DOHH2 (cell line): ENCODE results near the gene BICDL1.

Source experiments
- H3F3A ChIP-seq: fragments of 200-600 bp; sonication (generic), shearing (Covaris generic); 2 replicates; pipeline ENCODE4 v1.6.0; 2016; ENCODE audit warnings: antibody characterized with exemption, mild to moderate bottlenecking; ENCODE audit not compliant: control insufficient read depth, insufficient read depth
- H3K27ac ChIP-seq: fragments of 200-600 bp; sonication (generic); 2 replicates; pipeline ENCODE4 v1.5.1; 2014; ENCODE audit warnings: low read depth, mild to moderate bottlenecking, low read length, moderate library complexity
- H3K27me3 ChIP-seq: fragments of 200-600 bp; sonication (generic); 2 replicates; pipeline ENCODE4 v1.6.1; 2014; ENCODE audit warnings: mild to moderate bottlenecking, low read length, mixed read lengths; ENCODE audit not compliant: control insufficient read depth
- H3K36me3 ChIP-seq: fragments of 200-600 bp; sonication (generic); 2 replicates; pipeline ENCODE4 v1.6.1; 2014; ENCODE audit warnings: mild to moderate bottlenecking, low read length, moderate library complexity, mixed read lengths; ENCODE audit not compliant: control insufficient read depth
- H3K4me1 ChIP-seq: fragments of 200-600 bp; sonication (generic); 2 replicates; pipeline ENCODE4 v1.6.1; 2014; ENCODE audit warnings: mild to moderate bottlenecking, low read length, mixed read lengths; ENCODE audit not compliant: control insufficient read depth
- H3K4me2 ChIP-seq: fragments of 200-600 bp; sonication (generic); 2 replicates; pipeline ENCODE4 v1.6.0; 2014; ENCODE audit warnings: mild to moderate bottlenecking, low read length, moderate library complexity
- H3K4me3 ChIP-seq: fragments of 200-600 bp; sonication (generic); 2 replicates; pipeline ENCODE4 v1.5.1; 2014; ENCODE audit warnings: mild to moderate bottlenecking, low read length, mixed read lengths
- H3K79me2 ChIP-seq: fragments of 200-600 bp; sonication (generic); 2 replicates; pipeline ENCODE4 v1.6.1; 2014; ENCODE audit warnings: mild to moderate bottlenecking, low read length, mixed read lengths; ENCODE audit not compliant: control insufficient read depth
- H3K9me2 ChIP-seq: fragments of 200-600 bp; sonication (generic); replicated peaks from 2 replicates; pipeline ENCODE4 v1.6.1; 2014; ENCODE audit warnings: mild to moderate bottlenecking, low read length, mixed read lengths; ENCODE audit not compliant: control insufficient read depth
- H3K9me3 ChIP-seq: fragments of 200-600 bp; sonication (generic); 2 replicates; pipeline ENCODE4 v1.6.1; 2014; ENCODE audit warnings: antibody characterized with exemption, low read length, mixed read lengths; ENCODE audit not compliant: control insufficient read depth, insufficient read depth
- H4K20me1 ChIP-seq: fragments of 200-600 bp; sonication (generic); 2 replicates; pipeline ENCODE4 v1.6.0; 2014; ENCODE audit warnings: low read depth, mild to moderate bottlenecking, antibody characterized with exemption, low read length, moderate library complexity; ENCODE audit not compliant: control insufficient read depth, insufficient read depth
- EZH2phosphoT487 ChIP-seq: fragments of 200-600 bp; sonication (generic); IDR thresholded peaks from 2 replicates; pipeline ENCODE4 v1.6.1; 2017; ENCODE audit warnings: borderline replicate concordance, mild to moderate bottlenecking, antibody characterized with exemption, low read length, moderate library complexity, mixed read lengths
- TF ChIP-seq, protein P1 (sequence below): fragments of 200-600 bp; sonication (generic); IDR thresholded peaks from one replicate; pipeline ENCODE4 v1.5.1; 2014; ENCODE audit warnings: antibody characterized with exemption, mild to moderate bottlenecking, low read depth, low read length; ENCODE audit not compliant: poor library complexity, severe bottlenecking

The BICDL1 gene

DNA sequence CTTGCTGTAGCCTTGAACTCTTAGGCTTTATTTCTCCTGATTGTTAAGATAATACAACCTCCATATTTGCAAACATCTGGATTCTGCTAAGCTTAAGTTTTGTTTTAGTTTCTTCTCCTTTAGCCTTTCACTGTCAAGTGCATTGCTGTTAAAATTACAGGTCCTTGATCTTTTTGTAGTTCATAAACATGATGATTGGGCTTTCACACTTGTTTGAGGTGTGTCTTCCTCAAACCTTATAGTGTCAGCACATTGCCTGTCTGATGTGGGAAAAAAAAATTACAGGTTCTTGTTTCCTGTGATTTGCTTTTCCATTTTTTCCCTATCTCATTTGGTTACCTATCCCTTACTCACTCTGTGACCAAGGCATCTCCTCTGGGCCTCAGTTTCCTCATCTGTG is 59.2 kb downstream of the BICDL1 start:
- Histone ChIP-seq H3K4me3 (no peak overlapping the region), H3K79me2 (no peaks in the 10 kb centered on the region), H3K4me2 (no peak overlapping the region), H3K27ac (no peak overlapping the region), H4K20me1 (no peaks in the 10 kb centered on the region), H3K9me2 (no peaks in the 10 kb centered on the region), H3F3A (no peaks in the 10 kb centered on the region), H3K27me3 (no peaks in the 10 kb centered on the region), H3K36me3 (no peaks in the 10 kb centered on the region), H3K9me3 (no peaks in the 10 kb centered on the region), H3K4me1 (no peaks in the 10 kb centered on the region)
- TF ChIP-seq, protein P1, sequence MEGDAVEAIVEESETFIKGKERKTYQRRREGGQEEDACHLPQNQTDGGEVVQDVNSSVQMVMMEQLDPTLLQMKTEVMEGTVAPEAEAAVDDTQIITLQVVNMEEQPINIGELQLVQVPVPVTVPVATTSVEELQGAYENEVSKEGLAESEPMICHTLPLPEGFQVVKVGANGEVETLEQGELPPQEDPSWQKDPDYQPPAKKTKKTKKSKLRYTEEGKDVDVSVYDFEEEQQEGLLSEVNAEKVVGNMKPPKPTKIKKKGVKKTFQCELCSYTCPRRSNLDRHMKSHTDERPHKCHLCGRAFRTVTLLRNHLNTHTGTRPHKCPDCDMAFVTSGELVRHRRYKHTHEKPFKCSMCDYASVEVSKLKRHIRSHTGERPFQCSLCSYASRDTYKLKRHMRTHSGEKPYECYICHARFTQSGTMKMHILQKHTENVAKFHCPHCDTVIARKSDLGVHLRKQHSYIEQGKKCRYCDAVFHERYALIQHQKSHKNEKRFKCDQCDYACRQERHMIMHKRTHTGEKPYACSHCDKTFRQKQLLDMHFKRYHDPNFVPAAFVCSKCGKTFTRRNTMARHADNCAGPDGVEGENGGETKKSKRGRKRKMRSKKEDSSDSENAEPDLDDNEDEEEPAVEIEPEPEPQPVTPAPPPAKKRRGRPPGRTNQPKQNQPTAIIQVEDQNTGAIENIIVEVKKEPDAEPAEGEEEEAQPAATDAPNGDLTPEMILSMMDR, result no peak
- no peak for TF ChIP-seq EZH2phosphoT487

DNA sequence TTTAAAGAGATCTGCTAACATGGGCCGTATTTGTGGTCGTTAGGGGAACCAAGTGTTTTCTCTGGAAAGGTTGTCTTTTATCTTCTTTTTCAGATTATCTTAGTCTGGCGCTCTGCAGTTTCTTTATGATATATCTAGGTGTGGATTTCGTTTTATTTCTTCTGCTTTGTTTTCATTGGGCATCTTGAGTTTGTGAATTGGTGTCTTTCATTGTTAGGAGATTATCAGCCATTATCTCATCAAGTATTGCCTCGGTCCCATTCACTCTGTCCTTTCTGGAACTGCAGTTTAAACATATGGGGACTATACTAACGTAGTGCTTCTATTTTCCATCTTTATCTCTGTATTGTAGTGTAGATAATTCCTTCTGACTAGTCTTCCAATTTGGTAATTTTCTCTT is 60.4 kb downstream of the BICDL1 start:
- Histone ChIP-seq H4K20me1 (no peaks in the 10 kb centered on the region), H3K4me3 (no peak overlapping the region), H3K9me3 (no peaks in the 10 kb centered on the region), H3K4me2 (no peak overlapping the region), H3K27me3 (no peaks in the 10 kb centered on the region), H3F3A (no peaks in the 10 kb centered on the region), H3K79me2 (no peaks in the 10 kb centered on the region), H3K9me2 (no peaks in the 10 kb centered on the region), H3K27ac (no peak overlapping the region), H3K36me3 (no peaks in the 10 kb centered on the region), H3K4me1 (no peaks in the 10 kb centered on the region)
- no peak for TF ChIP-seq EZH2phosphoT487
- TF ChIP-seq, protein P1, result no peak

DNA sequence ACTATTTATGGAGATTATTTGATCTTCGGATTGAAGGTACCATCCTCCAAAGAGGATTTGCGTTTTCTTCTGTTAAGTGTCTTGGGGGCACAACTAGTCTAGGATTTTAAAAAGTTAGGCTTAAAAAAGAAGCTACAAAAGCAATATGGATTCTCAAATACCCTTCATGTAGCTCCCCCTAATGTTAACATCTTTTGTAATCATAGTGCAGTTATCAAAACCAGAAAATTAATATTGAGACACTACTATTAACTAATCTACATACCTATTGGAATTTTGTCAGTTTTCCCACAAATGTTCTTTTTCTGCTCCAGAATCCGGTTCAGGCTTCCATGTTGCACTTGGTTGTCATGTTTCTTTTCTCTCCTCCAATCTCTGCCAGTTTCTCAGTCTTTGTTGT is 62.5 kb downstream of the BICDL1 start:
- no peak overlapping the region for H3K4me2 ChIP-seq
- no peaks in the 10 kb centered on the region for H3K36me3 ChIP-seq
- no peaks in the 10 kb centered on the region for H4K20me1 ChIP-seq
- no peak overlapping the region for H3K4me3 ChIP-seq
- H3K79me2 ChIP-seq, result no peaks in the 10 kb centered on the region
- no peak overlapping the region for H3K27ac ChIP-seq
- no peaks in the 10 kb centered on the region for H3K4me1 ChIP-seq
- H3K9me3 ChIP-seq, result no peaks in the 10 kb centered on the region
- TF ChIP-seq, protein P1, result no peak
- no peak for TF ChIP-seq EZH2phosphoT487
- H3F3A ChIP-seq, result no peaks in the 10 kb centered on the region
- no peaks in the 10 kb centered on the region for H3K9me2 ChIP-seq
- no peaks in the 10 kb centered on the region for H3K27me3 ChIP-seq

DNA sequence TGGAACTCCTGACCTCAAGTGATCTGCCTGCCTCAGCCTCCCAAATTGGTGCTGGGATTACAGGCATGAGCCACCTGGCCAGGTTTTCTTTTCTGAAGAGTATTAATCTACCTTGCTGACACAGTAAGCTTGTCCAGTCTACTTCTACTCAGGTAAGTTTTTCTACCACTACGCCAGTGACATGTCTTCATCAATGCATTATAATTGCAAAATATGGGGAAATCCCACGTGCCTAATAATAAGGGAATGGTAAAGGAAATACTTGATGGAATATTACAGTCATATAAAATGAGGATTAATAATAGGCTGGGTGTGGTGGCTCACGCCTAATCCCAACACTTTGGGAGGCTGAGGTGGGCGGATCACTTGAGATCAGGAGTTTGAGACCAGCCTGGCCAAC is 65.3 kb downstream of the BICDL1 start:
- no peaks in the 10 kb centered on the region for H3K9me3 ChIP-seq
- no peaks in the 10 kb centered on the region for H3K27me3 ChIP-seq
- no peaks in the 10 kb centered on the region for H3K4me1 ChIP-seq
- H4K20me1 ChIP-seq, result no peaks in the 10 kb centered on the region
- H3K4me3 ChIP-seq, result no peak overlapping the region
- H3K79me2 ChIP-seq, result no peaks in the 10 kb centered on the region
- H3K36me3 ChIP-seq, result no peaks in the 10 kb centered on the region
- no peaks in the 10 kb centered on the region for H3K9me2 ChIP-seq
- TF ChIP-seq, protein P1, result no peak
- TF ChIP-seq EZH2phosphoT487, result no peak
- H3F3A ChIP-seq, result no peaks in the 10 kb centered on the region
- no peak overlapping the region for H3K27ac ChIP-seq
- no peak overlapping the region for H3K4me2 ChIP-seq
